HCT116 (cell line): ENCODE measurements around the gene ZEB2. TPM values are rescaled to one million over a fixed set of nuclear protein-coding genes. Genes with fewer than 3 reads are reported as not detected.

Source experiments
- ATAC-seq: fragments of 200-7000 bp; cut with Tn5 transposase; 2 replicates; pipeline ENCODE4 v1.9.1; 2020; ENCODE audit warnings: mild to moderate bottlenecking, moderate library complexity
- BruUV-seq: library from RNA; stranded (reverse); fragments of 400-500 nt; replicated peaks from 2 replicates; lab custom pipeline; 2021; lab: Mats Ljungman, UMichigan
- CTCF ChIA-PET: fragments of 300-600 bp; sonication (Branson Sonifier 250); formaldehyde crosslinking; loops from one replicate; lab custom pipeline; 2021; ENCODE audit warnings: antibody characterized with exemption; lab: Charles Lee
- POLR2A ChIA-PET: fragments of 300-600, 350-600 bp; sonication (Branson Sonifier 250); formaldehyde crosslinking; loops from one replicate; lab custom pipeline; 2021; ENCODE audit warnings: antibody characterized with exemption; lab: Charles Lee
- RAD21 ChIA-PET, 2 experiments: fragments of 300-600 bp; sonication (Branson Sonifier 250); formaldehyde crosslinking; loops; one replicate each; lab custom pipeline; 2023; ENCODE audit warnings: low total read pairs in 2 of 2; ENCODE audit not compliant: uncharacterized antibody in 2 of 2, unreplicated experiment in 2 of 2, low non-redundant PET in 1 of 2; lab: Charles Lee
- DNase-seq: peaks from one replicate; pipeline ENCODE4 v3.0.0-alpha.2; 2010; ENCODE audit warnings: low read depth, low spot score
- H2AFZ ChIP-seq: fragments of 200-600 bp; shearing (Covaris generic), sonication (generic); 2 replicates; pipeline ENCODE4 v1.6.1; 2017; ENCODE audit warnings: low read depth, mixed run types, mixed read lengths, antibody characterized with exemption, low read length; ENCODE audit not compliant: poor library complexity, severe bottlenecking
- H3K27ac ChIP-seq: 2 replicates; pipeline ENCODE4 v1.5.1; 2012; ENCODE audit warnings: low read depth, low read length
- H3K27me3 ChIP-seq: fragments of 200-600 bp; sonication (generic); 2 replicates; pipeline ENCODE4 v1.6.1; 2016; ENCODE audit warnings: mixed run types, low read length, mixed read lengths; ENCODE audit not compliant: insufficient read depth
- H3K36me3 ChIP-seq, 2 experiments: fragments of 200-500 bp in 1 of 2; fragments of 200-600 bp in 1 of 2; sonication (Bioruptor generic) in 1 of 2; sonication (generic) in 1 of 2; 2 replicates each; pipeline versions ENCODE4 v1.5.1 to v1.6.1; 2014 to 2016; ENCODE audit warnings: low read length in 2 of 2, inconsistent platforms in 1 of 2, mixed read lengths in 1 of 2, mixed run types in 1 of 2; ENCODE audit not compliant: insufficient read depth in 2 of 2, control insufficient read depth in 1 of 2
- H3K4me1 ChIP-seq, 2 experiments: fragments of 200-600 bp in 1 of 2; sonication (generic) in 1 of 2; 2 replicates each; pipeline versions ENCODE4 v1.5.1 to v1.6.1; 2012 to 2017; ENCODE audit warnings: low read length in 2 of 2, inconsistent platforms in 1 of 2, mild to moderate bottlenecking in 1 of 2, mixed read lengths in 1 of 2, mixed run types in 1 of 2, moderate library complexity in 1 of 2; ENCODE audit not compliant: insufficient read depth in 2 of 2, control insufficient read depth in 1 of 2
- H3K4me2 ChIP-seq: fragments of 200-600 bp; sonication (generic); 2 replicates; pipeline ENCODE4 v1.6.1; 2017; ENCODE audit warnings: mixed run types, low read length, mixed read lengths
- H3K4me3 ChIP-seq, 2 experiments: fragments of 200-600 bp in 1 of 2; sonication (generic) in 1 of 2; replicated peaks in 1 of 2; 2 replicates each; pipeline ENCODE4 v1.5.1; 2011 to 2016; ENCODE audit warnings: low read length in 2 of 2, control low read depth in 1 of 2, low read depth in 1 of 2, mild to moderate bottlenecking in 1 of 2, mixed read lengths in 1 of 2, mixed run types in 1 of 2
- H3K79me2 ChIP-seq: fragments of 200-600 bp; sonication (generic); 2 replicates; pipeline ENCODE4 v1.6.1; 2017; ENCODE audit warnings: mild to moderate bottlenecking, mixed run types, low read length, moderate library complexity, mixed read lengths; ENCODE audit not compliant: insufficient read depth
- H3K9ac ChIP-seq: fragments of 200-600 bp; sonication (generic); 2 replicates; pipeline ENCODE4 v1.6.1; 2016; ENCODE audit warnings: low read length, mixed read lengths
- H3K9me2 ChIP-seq: fragments of 200-600 bp; sonication (generic), shearing (Covaris generic); 2 replicates; pipeline ENCODE4 v1.6.1; 2017; ENCODE audit warnings: mixed run types, mild to moderate bottlenecking, moderate library complexity; ENCODE audit not compliant: insufficient read depth
- H3K9me3 ChIP-seq, 2 experiments: fragments of 200-500 bp in 1 of 2; fragments of 200-600 bp in 1 of 2; sonication (Bioruptor generic) in 1 of 2; sonication (generic) in 1 of 2; 2 replicates each; pipeline ENCODE4 v1.6.1; 2014 to 2017; ENCODE audit warnings: low read length in 2 of 2, mixed read lengths in 2 of 2, inconsistent platforms in 1 of 2, low read depth in 1 of 2, mild to moderate bottlenecking in 1 of 2, mixed run types in 1 of 2, moderate library complexity in 1 of 2; ENCODE audit not compliant: control insufficient read depth in 1 of 2, insufficient read depth in 1 of 2
- H4K20me1 ChIP-seq: fragments of 200-600 bp; sonication (generic), shearing (Covaris generic); 2 replicates; pipeline ENCODE4 v1.6.1; 2017; ENCODE audit warnings: mixed run types, mild to moderate bottlenecking, moderate library complexity; ENCODE audit not compliant: insufficient read depth
- CEBPB ChIP-seq: IDR thresholded peaks from 2 replicates; pipeline ENCODE4 v1.6.1; 2012; ENCODE audit warnings: low read depth
- EZH2 ChIP-seq: fragments of 200-600 bp; sonication (generic); IDR thresholded peaks from 2 replicates; pipeline ENCODE4 v1.6.1; 2017; ENCODE audit warnings: antibody characterized with exemption, mixed run types
- FOSL1 ChIP-seq: IDR thresholded peaks from 2 replicates; pipeline ENCODE4 v1.6.1; 2012; ENCODE audit warnings: low read depth
- POLR2A ChIP-seq: IDR thresholded peaks from 2 replicates; pipeline ENCODE4 v1.7.0; 2011; ENCODE audit warnings: borderline replicate concordance; ENCODE audit not compliant: insufficient read depth, insufficient read length; ENCODE audit errors: extremely low read depth
- POLR2AphosphoS5 ChIP-seq: IDR thresholded peaks from 2 replicates; pipeline ENCODE4 v1.6.1; 2011; ENCODE audit warnings: mild to moderate bottlenecking, low read depth, low read length, moderate library complexity
- RAD21 ChIP-seq: IDR thresholded peaks from 2 replicates; pipeline ENCODE4 v1.6.1; 2012; ENCODE audit warnings: low read depth, mild to moderate bottlenecking
- SP1 ChIP-seq: IDR thresholded peaks from 2 replicates; pipeline ENCODE4 v1.6.1; 2012; ENCODE audit warnings: low read depth
- SRF ChIP-seq: IDR thresholded peaks from 2 replicates; pipeline ENCODE4 v1.6.1; 2012; ENCODE audit warnings: low read depth
- TCF7L2 ChIP-seq: IDR thresholded peaks from 2 replicates; pipeline ENCODE4 v1.7.0; 2011; ENCODE audit warnings: borderline replicate concordance, inconsistent platforms; ENCODE audit not compliant: insufficient read depth, insufficient read length; ENCODE audit errors: extremely low read depth
- YY1 ChIP-seq: IDR thresholded peaks from 2 replicates; pipeline ENCODE4 v1.6.1; 2011; ENCODE audit warnings: low read length, low read depth, moderate library complexity, mild to moderate bottlenecking; ENCODE audit not compliant: insufficient replicate concordance; ENCODE audit errors: extremely low read depth
- intact Hi-C: fragments of 100-400 bp; cut with micrococcal nuclease; formaldehyde crosslinking; loops from 2 replicates; pipeline ENCODE4 v1.10.0; 2022
- total RNA-seq: library from RNA; stranded (reverse); gene quantifications from one replicate; pipeline ENCODE4 v1.2.1, GENCODE V29; 2021; ENCODE audit not compliant: unreplicated experiment
- TF ChIP-seq, protein P1 (sequence below): IDR thresholded peaks from 2 replicates; pipeline ENCODE4 v1.6.1; 2012; ENCODE audit warnings: low read depth
- TF ChIP-seq, protein P2 (sequence below): IDR thresholded peaks from 2 replicates; pipeline ENCODE4 v1.6.1; 2012
- TF ChIP-seq, protein P3 (sequence below), 3 experiments: fragments of 200-600 bp in 1 of 3; sonication (generic) in 1 of 3; IDR thresholded peaks in 2 of 3; conservative IDR thresholded peaks in 1 of 3; 2 replicates each; pipeline ENCODE4 v1.5.1; 2012 to 2017; ENCODE audit warnings: low read depth in 2 of 3, low read length in 2 of 3, antibody characterized with exemption in 1 of 3, borderline replicate concordance in 1 of 3, control low read depth in 1 of 3, mild to moderate bottlenecking in 1 of 3, mixed read lengths in 1 of 3, mixed run types in 1 of 3, moderate library complexity in 1 of 3; ENCODE audit not compliant: insufficient read depth in 1 of 3

The ZEB2 gene
- total RNA-seq, 1 experiment from 2014 or later = 0.81 TPM

DNA sequence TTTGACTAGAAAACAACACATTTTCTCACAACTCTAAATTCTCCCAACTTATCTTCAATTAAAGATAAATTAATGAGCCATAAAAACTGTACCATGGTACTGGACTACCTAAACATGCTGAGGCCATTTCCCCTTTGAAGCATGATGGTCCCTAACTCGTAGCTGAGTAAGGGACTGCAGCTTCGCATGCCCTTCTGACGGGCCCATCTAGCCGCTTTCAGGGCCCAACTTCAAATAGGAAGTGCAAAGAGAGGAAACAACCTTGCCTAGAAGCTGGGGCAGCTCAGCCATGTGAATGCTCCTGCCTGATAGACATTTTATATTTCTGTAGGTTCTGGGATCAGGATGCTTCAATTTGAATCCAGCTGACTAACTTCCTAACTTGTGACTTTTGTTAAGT lies 72.4 kb downstream of the ZEB2 start:
- no TSS peak for BruUV-seq
- Histone ChIP-seq H3K4me1 (no peaks in the 10 kb centered on the region), H3K27me3 (no peaks in the 10 kb centered on the region), H3K9ac (no peak overlapping the region), H3K36me3 (no peaks in the 10 kb centered on the region), H3K4me2 (no peak overlapping the region), H4K20me1 (no peaks in the 10 kb centered on the region), H3K4me3 (no peak overlapping the region), H2AFZ (no peak overlapping the region), H3K79me2 (no peaks in the 10 kb centered on the region), H3K9me2 (no peaks in the 10 kb centered on the region), H3K27ac (no peak overlapping the region), H3K9me3 (no peaks in the 10 kb centered on the region)
- no peak for TF ChIP-seq EZH2
- TF ChIP-seq YY1 = no peak
- TF ChIP-seq POLR2AphosphoS5 = no peak
- no peak for TF ChIP-seq CEBPB
- TF ChIP-seq RAD21 = no peak
- TF ChIP-seq, protein P1, sequence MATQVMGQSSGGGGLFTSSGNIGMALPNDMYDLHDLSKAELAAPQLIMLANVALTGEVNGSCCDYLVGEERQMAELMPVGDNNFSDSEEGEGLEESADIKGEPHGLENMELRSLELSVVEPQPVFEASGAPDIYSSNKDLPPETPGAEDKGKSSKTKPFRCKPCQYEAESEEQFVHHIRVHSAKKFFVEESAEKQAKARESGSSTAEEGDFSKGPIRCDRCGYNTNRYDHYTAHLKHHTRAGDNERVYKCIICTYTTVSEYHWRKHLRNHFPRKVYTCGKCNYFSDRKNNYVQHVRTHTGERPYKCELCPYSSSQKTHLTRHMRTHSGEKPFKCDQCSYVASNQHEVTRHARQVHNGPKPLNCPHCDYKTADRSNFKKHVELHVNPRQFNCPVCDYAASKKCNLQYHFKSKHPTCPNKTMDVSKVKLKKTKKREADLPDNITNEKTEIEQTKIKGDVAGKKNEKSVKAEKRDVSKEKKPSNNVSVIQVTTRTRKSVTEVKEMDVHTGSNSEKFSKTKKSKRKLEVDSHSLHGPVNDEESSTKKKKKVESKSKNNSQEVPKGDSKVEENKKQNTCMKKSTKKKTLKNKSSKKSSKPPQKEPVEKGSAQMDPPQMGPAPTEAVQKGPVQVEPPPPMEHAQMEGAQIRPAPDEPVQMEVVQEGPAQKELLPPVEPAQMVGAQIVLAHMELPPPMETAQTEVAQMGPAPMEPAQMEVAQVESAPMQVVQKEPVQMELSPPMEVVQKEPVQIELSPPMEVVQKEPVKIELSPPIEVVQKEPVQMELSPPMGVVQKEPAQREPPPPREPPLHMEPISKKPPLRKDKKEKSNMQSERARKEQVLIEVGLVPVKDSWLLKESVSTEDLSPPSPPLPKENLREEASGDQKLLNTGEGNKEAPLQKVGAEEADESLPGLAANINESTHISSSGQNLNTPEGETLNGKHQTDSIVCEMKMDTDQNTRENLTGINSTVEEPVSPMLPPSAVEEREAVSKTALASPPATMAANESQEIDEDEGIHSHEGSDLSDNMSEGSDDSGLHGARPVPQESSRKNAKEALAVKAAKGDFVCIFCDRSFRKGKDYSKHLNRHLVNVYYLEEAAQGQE = no peak
- no peak for TF ChIP-seq TCF7L2
- TF ChIP-seq SP1 = no peak
- no peak for TF ChIP-seq SRF
- TF ChIP-seq, protein P2, sequence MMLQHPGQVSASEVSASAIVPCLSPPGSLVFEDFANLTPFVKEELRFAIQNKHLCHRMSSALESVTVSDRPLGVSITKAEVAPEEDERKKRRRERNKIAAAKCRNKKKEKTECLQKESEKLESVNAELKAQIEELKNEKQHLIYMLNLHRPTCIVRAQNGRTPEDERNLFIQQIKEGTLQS = no peak
- TF ChIP-seq, protein P3, sequence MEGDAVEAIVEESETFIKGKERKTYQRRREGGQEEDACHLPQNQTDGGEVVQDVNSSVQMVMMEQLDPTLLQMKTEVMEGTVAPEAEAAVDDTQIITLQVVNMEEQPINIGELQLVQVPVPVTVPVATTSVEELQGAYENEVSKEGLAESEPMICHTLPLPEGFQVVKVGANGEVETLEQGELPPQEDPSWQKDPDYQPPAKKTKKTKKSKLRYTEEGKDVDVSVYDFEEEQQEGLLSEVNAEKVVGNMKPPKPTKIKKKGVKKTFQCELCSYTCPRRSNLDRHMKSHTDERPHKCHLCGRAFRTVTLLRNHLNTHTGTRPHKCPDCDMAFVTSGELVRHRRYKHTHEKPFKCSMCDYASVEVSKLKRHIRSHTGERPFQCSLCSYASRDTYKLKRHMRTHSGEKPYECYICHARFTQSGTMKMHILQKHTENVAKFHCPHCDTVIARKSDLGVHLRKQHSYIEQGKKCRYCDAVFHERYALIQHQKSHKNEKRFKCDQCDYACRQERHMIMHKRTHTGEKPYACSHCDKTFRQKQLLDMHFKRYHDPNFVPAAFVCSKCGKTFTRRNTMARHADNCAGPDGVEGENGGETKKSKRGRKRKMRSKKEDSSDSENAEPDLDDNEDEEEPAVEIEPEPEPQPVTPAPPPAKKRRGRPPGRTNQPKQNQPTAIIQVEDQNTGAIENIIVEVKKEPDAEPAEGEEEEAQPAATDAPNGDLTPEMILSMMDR (IDR thresholded peaks at IDR 0.05 in 2 of 3, conservative IDR thresholded peaks at IDR 0.05 in 1 of 3; ENCODE audit: borderline replicate concordance in 1 of 3, insufficient read depth in 1 of 3, low read depth in 2 of 3, low read length in 2 of 3) = no peak
- no peak for TF ChIP-seq FOSL1
- TF ChIP-seq POLR2A = no peak
- CTCF ChIA-PET = no interaction called here
- intact Hi-C loops = no loop called here
- DNase-seq (no peak), ATAC-seq (no peak)
- RAD21 ChIA-PET = no interaction called here
- POLR2A ChIA-PET = no interaction called here
